Ecto neural progenitor cell (in vitro differentiated cells): ENCODE measurements around the gene SGSM2.

ENCODE experiments used
- DNase-seq: peaks from one replicate; pipeline ENCODE4 v3.0.0-alpha.2; 2018; ENCODE audit warnings: low spot score

The SGSM2 gene

DNA sequence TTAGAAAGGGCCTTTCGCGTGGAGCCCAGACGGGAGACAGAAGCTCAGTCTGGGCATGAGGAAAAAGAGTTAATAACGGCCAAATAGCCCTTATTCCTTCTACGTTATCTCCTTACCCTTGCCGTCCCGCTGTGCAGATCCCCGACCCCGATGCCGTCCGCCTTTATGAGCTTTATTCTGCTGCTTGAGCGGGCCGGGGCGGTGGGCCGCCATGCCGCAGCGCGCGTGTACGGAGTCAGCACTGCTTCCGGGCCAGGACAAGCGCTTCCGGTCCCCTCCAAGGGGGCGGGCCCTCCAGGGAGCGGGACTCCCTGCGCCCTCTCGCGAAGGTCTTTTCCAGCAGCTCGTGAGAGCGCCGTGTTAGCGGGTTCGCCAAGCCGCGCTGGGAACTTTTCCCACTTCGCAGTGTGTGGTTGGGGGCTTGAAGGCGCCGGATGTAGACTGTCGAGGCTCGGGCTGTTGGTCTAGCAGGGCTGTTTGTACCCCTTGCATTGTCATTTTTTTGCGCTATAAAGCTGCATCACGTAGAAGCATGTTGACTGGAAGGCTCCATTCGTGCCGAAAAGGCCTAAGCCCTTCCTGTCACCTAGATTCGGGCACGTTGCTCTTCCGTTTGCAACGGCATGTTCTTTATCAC lies 968 bp upstream of the SGSM2 start, which contains the start of gene TSR1:
Gene TSR1, minus strand, starts transcription at position 243 of the 637 bp plus-strand sequence. Its CDS starts 30 bp downstream, at position 213.
- peak; percentile 96 for DNase-seq

- peak; percentile 79 for DNase-seq
Measured at GRCh38 chr17:2337544-2338314, 428 bp downstream of the SGSM2 start.

- DNase-seq = no peak
Measured at GRCh38 chr17:2338315-2338657, 985 bp downstream of the SGSM2 start.

GRCh38 chr17:2343421-2343820 lies 6.1 kb downstream of the SGSM2 start:
- no peak for DNase-seq

DNA sequence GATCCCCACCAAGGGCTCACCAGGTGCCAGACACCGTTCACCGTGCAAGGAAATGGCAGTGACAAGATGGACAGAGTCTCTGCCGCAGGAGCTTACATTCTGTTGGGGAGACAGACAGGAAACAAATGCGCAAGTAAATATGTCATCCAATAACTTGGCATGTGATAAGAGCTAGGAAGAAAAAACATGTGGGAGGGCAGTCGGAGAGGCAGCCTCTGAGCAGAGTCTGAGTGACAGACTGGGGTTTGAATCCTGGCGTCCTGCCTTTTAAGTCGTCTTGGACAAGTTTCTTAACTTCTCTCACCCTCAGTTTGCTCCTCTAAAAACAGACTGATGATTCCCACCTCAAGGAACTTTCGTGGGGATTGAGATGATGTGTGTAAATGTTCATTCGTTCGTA lies 7.2 kb downstream of the SGSM2 start:
- DNase-seq = no peak

DNA sequence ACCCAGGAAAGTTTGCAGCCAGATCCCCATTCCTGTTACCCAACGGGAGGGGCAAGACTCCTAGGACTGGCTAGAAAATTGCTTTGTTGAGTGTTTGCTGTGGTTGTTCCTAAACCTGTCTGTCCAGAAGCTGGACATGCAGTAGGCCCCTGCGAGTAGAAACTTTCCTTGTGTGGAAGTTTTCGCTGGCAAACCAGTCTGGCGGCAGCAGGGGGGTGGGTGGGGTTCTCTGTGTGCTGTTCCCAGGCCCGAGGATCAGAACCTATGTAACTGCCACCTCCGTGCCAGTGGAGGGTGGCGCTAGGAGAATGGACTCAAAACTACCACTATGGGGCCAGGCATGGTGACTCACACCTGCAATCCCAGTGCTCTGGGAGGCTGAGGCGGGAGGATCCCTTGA lies 9.2 kb downstream of the SGSM2 start:
- no peak for DNase-seq

DNA sequence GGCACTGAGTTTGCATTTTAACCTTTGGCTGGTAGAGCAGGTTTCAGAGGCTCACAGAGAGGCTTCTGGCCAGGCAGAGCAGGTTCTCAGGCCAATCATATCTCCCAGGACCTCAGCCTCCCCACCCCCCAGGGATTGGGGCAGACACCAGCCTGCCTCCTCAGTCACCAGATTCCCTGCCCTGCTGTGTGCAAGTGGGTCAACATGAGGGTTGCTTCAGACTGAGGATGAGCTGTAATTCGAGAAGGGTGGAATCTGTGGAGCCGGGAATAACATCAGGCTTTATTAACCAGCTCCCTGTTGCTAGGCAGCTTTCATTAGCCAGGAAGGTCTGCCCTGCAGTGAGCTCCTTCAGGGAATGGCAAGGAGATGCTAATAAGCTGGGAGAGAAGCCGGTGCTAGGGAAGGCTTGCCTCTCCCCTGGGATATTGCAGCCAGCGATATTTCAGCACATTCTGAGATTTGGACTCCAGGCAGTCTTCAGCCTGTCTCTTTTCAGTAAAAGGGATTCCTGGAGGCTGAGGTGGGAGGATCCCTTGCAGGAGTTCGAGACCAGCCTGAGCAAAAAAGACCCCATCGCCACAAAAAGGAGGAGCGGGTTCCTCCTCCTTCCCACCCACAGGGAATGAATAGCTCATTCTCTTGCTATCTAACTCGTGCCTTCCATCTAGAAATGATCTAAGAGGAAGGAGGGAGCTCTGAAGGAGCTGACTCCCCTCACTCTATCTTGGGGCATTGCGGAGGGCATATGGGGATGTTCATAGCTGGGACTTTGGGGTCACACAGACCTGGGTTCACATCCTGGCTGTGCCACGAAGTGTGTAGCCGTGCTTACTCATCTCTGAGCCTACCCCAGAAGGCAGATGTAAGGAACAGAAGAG lies 10.7 kb downstream of the SGSM2 start:
- peak; percentile 90 for DNase-seq

GRCh38 chr17:2351269-2351668 lies 14.0 kb downstream of the SGSM2 start:
- peak; percentile 42 for DNase-seq

GRCh38 chr17:2354311-2354710 lies 17.0 kb downstream of the SGSM2 start:
- no peak for DNase-seq

GRCh38 chr17:2357237-2357636 lies 19.9 kb downstream of the SGSM2 start:
- no peak for DNase-seq

DNA sequence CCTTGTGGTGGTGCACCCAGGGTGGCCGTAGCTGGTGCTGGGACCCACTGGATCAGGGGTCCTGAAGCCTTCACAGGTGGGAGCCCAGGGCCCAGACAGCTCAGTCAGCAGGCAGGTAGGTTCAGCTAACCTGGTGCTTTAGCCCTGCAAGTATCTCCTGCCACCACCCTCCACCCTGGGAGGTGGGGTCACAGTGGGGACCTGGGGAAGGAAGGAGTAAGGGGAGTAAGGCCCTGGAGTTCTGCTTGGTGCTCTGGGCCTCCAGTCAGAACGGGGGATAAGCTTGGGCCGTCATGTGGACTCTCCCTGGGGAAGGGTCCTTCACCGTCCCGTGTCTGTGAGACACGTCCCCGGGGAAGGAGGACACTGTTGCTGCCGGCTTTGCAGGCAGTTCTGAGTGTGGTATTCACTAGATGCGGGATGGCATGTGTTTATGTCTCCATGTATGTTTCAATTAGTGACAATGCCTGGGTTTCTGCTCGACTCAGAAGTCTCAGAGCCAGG lies 20.7 kb downstream of the SGSM2 start:
- no peak for DNase-seq

DNA sequence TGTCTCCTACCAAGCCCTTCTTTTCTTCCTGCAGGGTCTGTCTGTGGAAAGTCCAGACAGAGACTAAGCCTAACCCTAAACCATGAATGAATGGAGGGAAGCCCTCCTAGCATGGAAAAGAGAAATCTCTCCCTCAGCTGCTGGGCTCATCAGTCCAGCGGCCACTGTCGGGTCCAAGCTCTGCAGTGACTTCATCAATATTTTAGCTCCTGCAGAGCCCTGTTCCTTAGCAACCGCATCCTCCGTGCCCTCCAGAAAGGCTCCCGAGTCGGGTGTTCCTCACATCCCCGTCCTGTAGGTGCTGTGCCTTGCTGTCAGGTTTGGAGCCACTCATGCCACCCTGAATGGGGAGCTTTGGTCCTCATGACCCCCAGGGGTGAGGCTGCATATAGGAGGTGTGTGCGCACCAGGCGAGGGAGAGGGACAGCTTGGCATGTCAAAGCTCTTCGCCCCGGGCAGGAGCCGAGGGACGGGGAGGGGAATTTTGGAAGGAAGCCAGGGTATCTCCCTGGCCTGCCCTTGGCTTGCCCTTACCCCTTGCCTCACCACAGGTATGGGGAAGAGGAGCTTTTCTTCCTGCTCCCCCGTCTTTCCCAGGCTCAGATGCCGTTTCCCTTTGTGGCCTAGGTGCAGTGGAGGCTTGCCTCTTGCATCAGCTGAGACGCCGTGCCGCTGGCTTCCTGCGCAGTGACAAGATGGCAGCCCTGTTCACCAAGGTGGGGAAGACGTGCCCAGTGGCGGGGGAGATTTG lies 23.9 kb downstream of the SGSM2 start:
- no peak for DNase-seq

- DNase-seq = no peak
Measured at GRCh38 chr17:2362016-2362415, 24.7 kb downstream of the SGSM2 start.

- no peak for DNase-seq
Measured at GRCh38 chr17:2362416-2362815, 25.1 kb downstream of the SGSM2 start.

DNA sequence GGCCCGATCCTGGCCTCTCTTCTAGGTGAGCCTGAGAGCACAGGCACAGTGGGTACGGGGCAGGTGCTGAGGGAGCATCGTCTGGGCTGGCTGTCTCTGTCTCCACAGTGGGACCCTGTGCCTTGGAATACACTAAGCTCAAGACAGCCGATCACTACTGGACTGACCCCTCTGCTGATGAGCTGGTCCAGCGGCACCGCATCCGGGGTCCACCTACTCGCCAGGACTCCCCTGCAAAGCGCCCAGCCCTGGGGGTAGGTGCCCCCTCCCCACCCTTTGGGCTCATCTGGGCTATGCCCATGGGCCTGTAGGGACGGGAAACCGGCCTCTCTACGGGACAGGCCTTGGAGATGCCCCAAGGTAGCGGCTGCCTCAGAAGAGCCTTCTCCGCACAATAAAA lies 25.6 kb downstream of the SGSM2 start:
- no peak for DNase-seq

GRCh38 chr17:2363318-2363717 lies 26.0 kb downstream of the SGSM2 start:
- no peak for DNase-seq

GRCh38 chr17:2363851-2364762 lies 26.8 kb downstream of the SGSM2 start:
- DNase-seq = no peak

GRCh38 chr17:2364763-2365116 lies 27.4 kb downstream of the SGSM2 start:
- no peak for DNase-seq

DNA sequence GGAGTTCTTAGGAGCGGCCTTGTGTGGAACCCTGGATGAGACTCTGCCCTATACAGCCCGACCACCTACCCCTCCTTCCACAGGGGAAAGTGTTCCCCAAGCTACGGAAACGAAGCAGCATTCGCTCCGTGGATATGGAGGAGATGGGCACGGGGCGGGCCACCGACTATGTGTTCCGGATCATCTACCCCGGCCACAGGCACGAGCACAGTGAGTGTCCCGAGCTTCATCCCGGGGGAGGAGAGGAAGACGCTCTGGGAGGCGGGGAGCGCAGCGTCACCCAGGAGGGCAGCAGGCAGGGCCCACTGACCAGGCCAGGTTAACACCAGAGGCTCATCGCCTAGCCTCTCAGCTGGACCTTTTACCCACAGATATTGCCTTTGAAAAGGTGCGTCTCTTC lies 27.8 kb downstream of the SGSM2 start:
- DNase-seq = no peak

GRCh38 chr17:2366747-2367494 lies 29.6 kb downstream of the SGSM2 start:
- DNase-seq = peak; percentile 78
